GM12878 (cell line): Measurements from ENCODE around the gene COL9A1. TPM values are rescaled to one million over a fixed set of nuclear protein-coding genes. Genes with fewer than 3 reads are reported as not detected.

ENCODE experiments used
- ATAC-seq: fragments of 200-7000 bp; cut with Tn5 transposase; 3 replicates; pipeline ENCODE4 v1.9.1; 2020; ENCODE audit warnings: mild to moderate bottlenecking, moderate library complexity
- BruUV-seq: library from RNA; stranded (reverse); fragments of 400-500 nt; replicated peaks from 2 replicates; lab custom pipeline; 2021; lab: Mats Ljungman, UMichigan
- CTCF ChIA-PET: fragments of 300-600 bp; sonication (Branson Sonifier 250); formaldehyde crosslinking; extraction: SDS; loops from one replicate; lab custom pipeline; 2021; ENCODE audit warnings: inconsistent platforms; lab: Yijun Ruan, JAX
- POLR2A ChIA-PET: fragments of 350-600 bp; formaldehyde crosslinking; extraction: SDS; loops from one replicate; lab custom pipeline; 2021; ENCODE audit warnings: inconsistent platforms; lab: Charles Lee
- RAD21 ChIA-PET: fragments of 300-600 bp; sonication (Branson Sonifier 250); formaldehyde crosslinking; loops from one replicate; lab custom pipeline; 2023; ENCODE audit warnings: antibody characterized with exemption; ENCODE audit not compliant: unreplicated experiment; lab: Charles Lee
- SMC1A ChIA-PET: fragments of 300-600 bp; sonication (Branson Sonifier 250); formaldehyde crosslinking; loops from one replicate; lab custom pipeline; 2023; ENCODE audit not compliant: unreplicated experiment, uncharacterized antibody; lab: Charles Lee
- DNase-seq: peaks from one replicate; pipeline ENCODE4 v3.0.0-alpha.2; 2011; ENCODE audit warnings: low read depth, low spot score
- FAIRE-seq: peaks from 3 replicates; lab custom pipeline; 2011; peaks lifted over from hg19 to GRCh38; lab: Jason Lieb, UNC
- H2AFZ ChIP-seq: 2 replicates; pipeline ENCODE4 v1.6.0; 2011; ENCODE audit warnings: low read depth, low read length, control low read depth; ENCODE audit not compliant: control insufficient read depth
- H3K27ac ChIP-seq: 2 replicates; pipeline ENCODE4 v1.5.1; 2011; ENCODE audit warnings: control low read depth; ENCODE audit not compliant: control insufficient read depth, insufficient read depth
- H3K27me3 ChIP-seq, 2 experiments: replicated peaks in 1 of 2; 2 replicates each; pipeline versions ENCODE4 v1.6.0 to v1.6.1; 2011; ENCODE audit warnings: low read length in 1 of 2; ENCODE audit not compliant: control insufficient read depth in 2 of 2, insufficient read depth in 2 of 2
- H3K36me3 ChIP-seq, 2 experiments: 2 replicates each; pipeline ENCODE4 v1.5.1; 2011; ENCODE audit warnings: low read length in 1 of 2; ENCODE audit not compliant: control insufficient read depth in 2 of 2, insufficient read depth in 2 of 2
- H3K4me1 ChIP-seq: 2 replicates; pipeline ENCODE4 v1.6.1; 2011; ENCODE audit warnings: mild to moderate bottlenecking, low read length, moderate library complexity, mixed read lengths; ENCODE audit not compliant: control insufficient read depth, insufficient read depth
- H3K4me2 ChIP-seq: 2 replicates; pipeline ENCODE4 v1.6.0; 2011; ENCODE audit warnings: control low read depth; ENCODE audit not compliant: control insufficient read depth, insufficient read depth
- H3K4me3 ChIP-seq: fragments of 200-600 bp; sonication (generic); 2 replicates; pipeline ENCODE4 v1.5.1; 2016
- H3K79me2 ChIP-seq: 2 replicates; pipeline ENCODE4 v1.6.0; 2011; ENCODE audit warnings: low read length; ENCODE audit not compliant: control insufficient read depth, insufficient read depth
- H3K9ac ChIP-seq: 2 replicates; pipeline ENCODE4 v1.8.0; 2011; ENCODE audit warnings: low read length, control low read depth, mixed read lengths; ENCODE audit not compliant: control insufficient read depth, insufficient read depth
- H3K9me3 ChIP-seq: replicated peaks from 3 replicates; pipeline ENCODE4 v1.5.1; 2011; ENCODE audit warnings: mild to moderate bottlenecking, low read length; ENCODE audit not compliant: control insufficient read depth, insufficient read depth
- H4K20me1 ChIP-seq: 2 replicates; pipeline ENCODE4 v1.6.0; 2011; ENCODE audit not compliant: control insufficient read depth, insufficient read depth
- BACH1 ChIP-seq: fragments of 450-650 bp; IDR thresholded peaks from 2 replicates; pipeline ENCODE4 v1.6.1; 2017; ENCODE audit warnings: mild to moderate bottlenecking, borderline replicate concordance
- ETV6 ChIP-seq, 2 experiments: fragments of 450-650 bp in 1 of 2; IDR thresholded peaks in 1 of 2; conservative IDR thresholded peaks in 1 of 2; 2 replicates each; pipeline ENCODE4 v1.6.1; 2014; ENCODE audit warnings: antibody characterized with exemption in 1 of 2, borderline replicate concordance in 1 of 2, low read depth in 1 of 2, mild to moderate bottlenecking in 1 of 2, moderate library complexity in 1 of 2
- FOS ChIP-seq: IDR thresholded peaks from 3 replicates; pipeline ENCODE4 v1.6.1; 2011; ENCODE audit warnings: borderline replicate concordance; ENCODE audit not compliant: insufficient read length; ENCODE audit errors: extremely low read depth
- MEF2B ChIP-seq: fragments of 450-650 bp; IDR thresholded peaks from 2 replicates; pipeline ENCODE4 v1.6.1; 2018; ENCODE audit warnings: mild to moderate bottlenecking, moderate library complexity; ENCODE audit not compliant: partially characterized antibody, poor library complexity, severe bottlenecking
- PAX5 ChIP-seq: IDR thresholded peaks from 2 replicates; pipeline ENCODE4 v1.6.1; 2011; ENCODE audit warnings: low read depth, low read length, borderline replicate concordance
- SREBF2 ChIP-seq: IDR thresholded peaks from 2 replicates; pipeline ENCODE4 v1.6.1; 2012; ENCODE audit warnings: mild to moderate bottlenecking, low read length
- WGBS: methylation state at CpG from one replicate; pipeline ENCODE4 v1.1.6; 2016; ENCODE audit warnings: low lambda C conversion rate; ENCODE audit not compliant: insufficient replicate concordance, insufficient coverage; ENCODE audit errors: missing lambda C conversion rate; 5-methylcytosine and 5-hydroxymethylcytosine counted together
- in situ Hi-C: fragments of 300-500 bp; cut with MboI; formaldehyde crosslinking; loops from 9 replicates; pipeline ENCODE4 v1.14.3; 2018; ENCODE audit warnings: mixed read lengths
- intact Hi-C: fragments of 100-400 bp; cut with micrococcal nuclease; formaldehyde crosslinking; loops from one replicate; pipeline ENCODE4 v1.14.2; 2022; ENCODE audit not compliant: unreplicated experiment
- polyA plus RNA-seq, 11 experiments: library from polyadenylated mRNA; depleted of rRNA in 4 of 11; unstranded in 6 of 11; stranded (reverse) in 5 of 11; fragments of >200 nt; fragmentation: Nextera tagmentation in 4 of 11; fragmentation: Illumina TruSeq in 1 of 11; extraction: Ambion mirVana in 4 of 11; extraction: Trizol in 1 of 11; gene quantifications; 1 replicate in 1 of 11; 2 replicates in 10 of 11; pipeline versions ENCODE4 v1.2.1 to v1.2.3, GENCODE V29; 2011 to 2016; ENCODE audit warnings: inconsistent platforms in 2 of 11, missing spikeins in 2 of 11, low read depth in 1 of 11
- total RNA-seq, 4 experiments: library from RNA; depleted of rRNA in 3 of 4; stranded (reverse); fragments of >200 nt in 3 of 4; fragmentation: Illumina TruSeq in 1 of 4; extraction: Trizol in 1 of 4; gene quantifications; 2 replicates each; pipeline versions ENCODE4 v1.2.1 to v1.2.3, GENCODE V29; 2013 to 2021
- TF ChIP-seq, protein P1 (sequence below): fragments of 450-650 bp; IDR thresholded peaks from 2 replicates; pipeline ENCODE4 v1.6.1; 2014; ENCODE audit warnings: mild to moderate bottlenecking
- TF ChIP-seq, protein P2 (sequence below): fragments of 450-650 bp; IDR thresholded peaks from 2 replicates; pipeline ENCODE4 v1.6.1; 2016; ENCODE audit warnings: mild to moderate bottlenecking, moderate library complexity, borderline replicate concordance
- TF ChIP-seq, protein P3 (sequence below): fragments of 450-650 bp; formaldehyde crosslinking; IDR thresholded peaks from 2 replicates; pipeline ENCODE4 v1.5.0; 2022; ENCODE audit warnings: mild to moderate bottlenecking, missing genetic modification characterization

COL9A1 gene
- total and polyA plus RNA-seq, 10 of the 15 experiments (the other 5 are each of a cell fraction or from before 2014, with no cell fraction given), result not detected

DNA sequence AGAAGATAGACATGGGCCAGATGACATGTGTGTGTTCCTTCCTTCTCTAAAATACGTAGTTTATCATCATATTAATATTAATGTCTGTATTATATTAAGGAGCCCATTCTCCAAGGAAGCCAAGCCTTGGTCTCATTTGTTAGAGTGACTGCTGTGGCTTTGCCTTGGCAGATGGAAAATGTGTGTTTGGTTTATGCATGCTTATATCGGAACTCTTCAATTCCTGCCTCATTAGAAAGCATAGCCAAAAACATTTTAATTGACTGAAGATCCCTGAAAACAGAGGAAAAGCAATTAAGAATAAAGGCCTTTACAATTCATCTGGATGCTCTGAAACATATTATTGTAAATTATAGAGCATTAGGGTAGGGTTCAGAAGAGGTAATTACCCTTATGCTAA lies 106.4 kb downstream of the COL9A1 start:
- Histone ChIP-seq H3K4me2 (no peak overlapping the region), H3K27ac (no peak overlapping the region), H3K36me3 (peaks cover 0 to 2% of the 10 kb centered on the region in 2 experiments; a peak in 2 of 4 replicates), H2AFZ (no peak overlapping the region), H3K9ac (no peak overlapping the region), H4K20me1 (no peaks in the 10 kb centered on the region), H3K27me3 (no peaks in the 10 kb centered on the region), H3K4me1 (no peaks in the 10 kb centered on the region), H3K79me2 (no peaks in the 10 kb centered on the region), H3K4me3 (no peak overlapping the region), H3K9me3 (no peaks in the 10 kb centered on the region)
- intact Hi-C loops, result no loop called here
- CTCF ChIA-PET, result interaction anchor here (1.1 kb wide), 1 partner anchor 25 kb away, joined by 3 read pairs; no protein-coding TSS in a partner anchor
- ATAC-seq (no peak), FAIRE-seq (no peak), DNase-seq (no peak)
- SMC1A ChIA-PET, result interaction anchor here (0.7 kb wide), 1 partner anchor 1057 kb away, joined by 4 read pairs; no protein-coding TSS in a partner anchor
- BruUV-seq, result no TSS peak
- RAD21 ChIA-PET, result interaction anchor here (1.0 kb wide), 1 partner anchor 25 kb away, joined by 3 read pairs; no protein-coding TSS in a partner anchor
- 100% methylated on average over 2 of the region's 2 CpGs for WGBS
- TF ChIP-seq, protein P1, sequence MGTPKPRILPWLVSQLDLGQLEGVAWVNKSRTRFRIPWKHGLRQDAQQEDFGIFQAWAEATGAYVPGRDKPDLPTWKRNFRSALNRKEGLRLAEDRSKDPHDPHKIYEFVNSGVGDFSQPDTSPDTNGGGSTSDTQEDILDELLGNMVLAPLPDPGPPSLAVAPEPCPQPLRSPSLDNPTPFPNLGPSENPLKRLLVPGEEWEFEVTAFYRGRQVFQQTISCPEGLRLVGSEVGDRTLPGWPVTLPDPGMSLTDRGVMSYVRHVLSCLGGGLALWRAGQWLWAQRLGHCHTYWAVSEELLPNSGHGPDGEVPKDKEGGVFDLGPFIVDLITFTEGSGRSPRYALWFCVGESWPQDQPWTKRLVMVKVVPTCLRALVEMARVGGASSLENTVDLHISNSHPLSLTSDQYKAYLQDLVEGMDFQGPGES, result no peak
- no peak for TF ChIP-seq ETV6 (conservative IDR thresholded peaks at IDR 0.05 in 1 of 2, IDR thresholded peaks at IDR 0.05 in 1 of 2; ENCODE audit: borderline replicate concordance in 1 of 2, low read depth in 1 of 2)
- TF ChIP-seq, protein P2, sequence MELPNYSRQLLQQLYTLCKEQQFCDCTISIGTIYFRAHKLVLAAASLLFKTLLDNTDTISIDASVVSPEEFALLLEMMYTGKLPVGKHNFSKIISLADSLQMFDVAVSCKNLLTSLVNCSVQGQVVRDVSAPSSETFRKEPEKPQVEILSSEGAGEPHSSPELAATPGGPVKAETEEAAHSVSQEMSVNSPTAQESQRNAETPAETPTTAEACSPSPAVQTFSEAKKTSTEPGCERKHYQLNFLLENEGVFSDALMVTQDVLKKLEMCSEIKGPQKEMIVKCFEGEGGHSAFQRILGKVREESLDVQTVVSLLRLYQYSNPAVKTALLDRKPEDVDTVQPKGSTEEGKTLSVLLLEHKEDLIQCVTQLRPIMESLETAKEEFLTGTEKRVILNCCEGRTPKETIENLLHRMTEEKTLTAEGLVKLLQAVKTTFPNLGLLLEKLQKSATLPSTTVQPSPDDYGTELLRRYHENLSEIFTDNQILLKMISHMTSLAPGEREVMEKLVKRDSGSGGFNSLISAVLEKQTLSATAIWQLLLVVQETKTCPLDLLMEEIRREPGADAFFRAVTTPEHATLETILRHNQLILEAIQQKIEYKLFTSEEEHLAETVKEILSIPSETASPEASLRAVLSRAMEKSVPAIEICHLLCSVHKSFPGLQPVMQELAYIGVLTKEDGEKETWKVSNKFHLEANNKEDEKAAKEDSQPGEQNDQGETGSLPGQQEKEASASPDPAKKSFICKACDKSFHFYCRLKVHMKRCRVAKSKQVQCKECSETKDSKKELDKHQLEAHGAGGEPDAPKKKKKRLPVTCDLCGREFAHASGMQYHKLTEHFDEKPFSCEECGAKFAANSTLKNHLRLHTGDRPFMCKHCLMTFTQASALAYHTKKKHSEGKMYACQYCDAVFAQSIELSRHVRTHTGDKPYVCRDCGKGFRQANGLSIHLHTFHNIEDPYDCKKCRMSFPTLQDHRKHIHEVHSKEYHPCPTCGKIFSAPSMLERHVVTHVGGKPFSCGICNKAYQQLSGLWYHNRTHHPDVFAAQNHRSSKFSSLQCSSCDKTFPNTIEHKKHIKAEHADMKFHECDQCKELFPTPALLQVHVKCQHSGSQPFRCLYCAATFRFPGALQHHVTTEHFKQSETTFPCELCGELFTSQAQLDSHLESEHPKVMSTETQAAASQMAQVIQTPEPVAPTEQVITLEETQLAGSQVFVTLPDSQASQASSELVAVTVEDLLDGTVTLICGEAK, result no peak
- TF ChIP-seq, protein P3, sequence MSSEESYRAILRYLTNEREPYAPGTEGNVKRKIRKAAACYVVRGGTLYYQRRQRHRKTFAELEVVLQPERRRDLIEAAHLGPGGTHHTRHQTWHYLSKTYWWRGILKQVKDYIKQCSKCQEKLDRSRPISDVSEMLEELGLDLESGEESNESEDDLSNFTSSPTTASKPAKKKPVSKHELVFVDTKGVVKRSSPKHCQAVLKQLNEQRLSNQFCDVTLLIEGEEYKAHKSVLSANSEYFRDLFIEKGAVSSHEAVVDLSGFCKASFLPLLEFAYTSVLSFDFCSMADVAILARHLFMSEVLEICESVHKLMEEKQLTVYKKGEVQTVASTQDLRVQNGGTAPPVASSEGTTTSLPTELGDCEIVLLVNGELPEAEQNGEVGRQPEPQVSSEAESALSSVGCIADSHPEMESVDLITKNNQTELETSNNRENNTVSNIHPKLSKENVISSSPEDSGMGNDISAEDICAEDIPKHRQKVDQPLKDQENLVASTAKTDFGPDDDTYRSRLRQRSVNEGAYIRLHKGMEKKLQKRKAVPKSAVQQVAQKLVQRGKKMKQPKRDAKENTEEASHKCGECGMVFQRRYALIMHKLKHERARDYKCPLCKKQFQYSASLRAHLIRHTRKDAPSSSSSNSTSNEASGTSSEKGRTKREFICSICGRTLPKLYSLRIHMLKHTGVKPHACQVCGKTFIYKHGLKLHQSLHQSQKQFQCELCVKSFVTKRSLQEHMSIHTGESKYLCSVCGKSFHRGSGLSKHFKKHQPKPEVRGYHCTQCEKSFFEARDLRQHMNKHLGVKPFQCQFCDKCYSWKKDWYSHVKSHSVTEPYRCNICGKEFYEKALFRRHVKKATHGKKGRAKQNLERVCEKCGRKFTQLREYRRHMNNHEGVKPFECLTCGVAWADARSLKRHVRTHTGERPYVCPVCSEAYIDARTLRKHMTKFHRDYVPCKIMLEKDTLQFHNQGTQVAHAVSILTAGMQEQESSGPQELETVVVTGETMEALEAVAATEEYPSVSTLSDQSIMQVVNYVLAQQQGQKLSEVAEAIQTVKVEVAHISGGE, result no peak
- TF ChIP-seq BACH1, result no peak
- no peak for TF ChIP-seq MEF2B
- no peak for TF ChIP-seq SREBF2
- TF ChIP-seq PAX5, result no peak
- no peak for TF ChIP-seq FOS
- POLR2A ChIA-PET, result no interaction called here
- in situ Hi-C loops, result no loop called here
